ENCODE results near the gene ZCCHC24.

GRCh38 chr10:79427965-79428364, 17.5 kb downstream of the ZCCHC24 start:
- TF ChIP-seq POLR2A (IDR thresholded peaks at IDR 0.05) = no peak
- TF ChIP-seq, protein P1, sequence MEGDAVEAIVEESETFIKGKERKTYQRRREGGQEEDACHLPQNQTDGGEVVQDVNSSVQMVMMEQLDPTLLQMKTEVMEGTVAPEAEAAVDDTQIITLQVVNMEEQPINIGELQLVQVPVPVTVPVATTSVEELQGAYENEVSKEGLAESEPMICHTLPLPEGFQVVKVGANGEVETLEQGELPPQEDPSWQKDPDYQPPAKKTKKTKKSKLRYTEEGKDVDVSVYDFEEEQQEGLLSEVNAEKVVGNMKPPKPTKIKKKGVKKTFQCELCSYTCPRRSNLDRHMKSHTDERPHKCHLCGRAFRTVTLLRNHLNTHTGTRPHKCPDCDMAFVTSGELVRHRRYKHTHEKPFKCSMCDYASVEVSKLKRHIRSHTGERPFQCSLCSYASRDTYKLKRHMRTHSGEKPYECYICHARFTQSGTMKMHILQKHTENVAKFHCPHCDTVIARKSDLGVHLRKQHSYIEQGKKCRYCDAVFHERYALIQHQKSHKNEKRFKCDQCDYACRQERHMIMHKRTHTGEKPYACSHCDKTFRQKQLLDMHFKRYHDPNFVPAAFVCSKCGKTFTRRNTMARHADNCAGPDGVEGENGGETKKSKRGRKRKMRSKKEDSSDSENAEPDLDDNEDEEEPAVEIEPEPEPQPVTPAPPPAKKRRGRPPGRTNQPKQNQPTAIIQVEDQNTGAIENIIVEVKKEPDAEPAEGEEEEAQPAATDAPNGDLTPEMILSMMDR (IDR thresholded peaks at IDR 0.05) = no peak

Data from testis (tissue), 2 donors.